GM15510 (cell line): ENCODE results near the gene TMEM143.

Experiments used
- POLR2A ChIP-seq: IDR thresholded peaks from 3 replicates; pipeline ENCODE4 v1.6.1; 2011; ENCODE audit warnings: borderline replicate concordance; ENCODE audit not compliant: insufficient read length; ENCODE audit errors: extremely low read depth

The TMEM143 gene

DNA sequence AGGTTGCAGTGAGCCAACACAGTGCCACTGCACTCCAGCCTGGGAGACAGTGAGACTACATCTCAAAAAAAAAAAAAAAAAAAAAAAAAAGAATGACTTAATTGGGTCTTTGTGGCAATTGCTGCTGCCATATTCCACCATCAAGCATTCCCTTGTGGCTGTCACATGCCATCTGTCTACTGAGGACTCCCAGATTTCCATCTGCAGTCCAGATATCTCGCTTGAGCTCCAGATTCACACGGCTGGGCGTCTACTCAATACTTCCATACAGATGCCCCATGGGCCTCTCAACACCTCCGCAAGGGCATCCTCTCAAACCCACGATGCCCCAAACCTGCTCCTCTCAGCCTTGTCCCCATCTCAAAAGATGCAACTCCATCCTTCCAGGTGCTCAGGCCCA is 12.9 kb downstream of the TMEM143 start:
- no peak for TF ChIP-seq POLR2A

DNA sequence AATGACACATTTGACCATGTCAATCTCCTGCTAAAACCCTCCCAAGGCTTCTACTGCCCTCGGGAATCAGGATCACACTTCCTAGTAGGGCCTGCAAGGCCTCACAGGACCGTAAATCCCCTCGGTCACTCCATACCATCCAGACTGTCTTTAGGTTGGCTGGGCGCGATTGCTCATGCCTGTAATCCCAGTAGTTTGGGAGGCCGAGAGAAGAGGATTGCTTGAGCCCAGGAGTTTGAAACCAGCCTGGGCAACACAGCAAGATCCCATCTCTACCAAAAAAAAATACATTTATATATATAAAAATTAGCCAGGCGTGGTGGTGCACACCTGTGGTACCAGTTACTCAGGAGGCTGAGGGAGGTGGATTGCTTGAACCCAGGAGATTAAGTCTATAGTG is 15.0 kb downstream of the TMEM143 start:
- TF ChIP-seq POLR2A = no peak

DNA sequence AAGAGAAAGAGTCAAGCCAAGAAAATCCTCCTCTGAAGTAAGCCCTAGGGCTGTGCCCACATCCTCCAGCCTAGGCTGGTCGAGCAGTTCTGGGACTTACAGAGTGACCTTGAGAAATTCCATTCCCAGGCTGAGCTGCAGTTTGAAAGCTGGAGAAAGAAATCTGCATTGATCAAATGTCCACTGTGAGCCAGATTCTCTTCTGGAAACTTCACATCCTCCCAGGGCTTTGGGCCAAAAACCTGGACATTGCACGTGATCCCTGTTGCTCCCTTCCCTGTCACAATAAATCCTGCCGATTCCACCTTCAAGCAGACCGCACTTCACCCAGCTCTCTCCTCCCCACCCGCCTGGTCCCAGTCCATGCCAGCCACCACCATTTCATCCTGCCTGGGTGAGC is 15.7 kb downstream of the TMEM143 start:
- no peak for TF ChIP-seq POLR2A

DNA sequence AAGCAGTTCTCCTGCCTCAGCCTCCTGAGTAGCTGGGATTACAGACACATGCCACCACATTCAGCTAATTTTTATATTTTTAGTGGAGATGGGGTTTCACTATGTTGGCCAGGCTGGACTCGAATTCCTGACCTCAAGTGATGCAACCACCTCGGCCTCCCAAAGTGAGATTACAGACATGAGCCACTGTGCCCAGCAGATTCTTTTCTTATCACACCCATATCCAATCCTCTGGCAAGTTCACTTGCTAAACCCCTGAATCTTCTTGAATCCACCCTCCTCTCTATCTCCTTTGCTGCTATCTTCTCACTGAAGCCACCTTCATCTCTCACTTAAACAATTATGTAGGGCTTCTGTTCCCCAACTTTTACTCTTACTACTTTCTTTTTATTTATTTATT is 17.5 kb downstream of the TMEM143 start:
- no peak for TF ChIP-seq POLR2A

DNA sequence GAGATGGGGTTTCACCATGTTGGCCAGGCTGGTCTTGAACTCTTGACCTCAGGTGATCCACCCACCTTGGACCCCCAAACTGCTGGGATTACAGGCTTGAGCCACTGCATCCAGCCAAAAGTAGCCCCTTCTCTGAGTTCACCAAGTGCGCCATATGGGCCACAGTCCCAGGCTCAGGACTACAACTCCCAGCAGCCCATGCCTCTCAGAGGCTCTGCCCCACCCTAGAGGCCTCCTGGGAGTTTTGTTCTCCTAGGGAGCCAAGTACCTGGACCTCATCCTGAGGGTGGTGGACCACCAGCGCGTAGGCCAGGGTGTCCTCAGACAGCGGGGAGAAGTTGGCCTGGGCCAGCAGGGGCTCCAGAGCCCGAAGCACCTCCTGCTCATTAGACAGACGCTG is 18.8 kb downstream of the TMEM143 start:
- TF ChIP-seq POLR2A = no peak

DNA sequence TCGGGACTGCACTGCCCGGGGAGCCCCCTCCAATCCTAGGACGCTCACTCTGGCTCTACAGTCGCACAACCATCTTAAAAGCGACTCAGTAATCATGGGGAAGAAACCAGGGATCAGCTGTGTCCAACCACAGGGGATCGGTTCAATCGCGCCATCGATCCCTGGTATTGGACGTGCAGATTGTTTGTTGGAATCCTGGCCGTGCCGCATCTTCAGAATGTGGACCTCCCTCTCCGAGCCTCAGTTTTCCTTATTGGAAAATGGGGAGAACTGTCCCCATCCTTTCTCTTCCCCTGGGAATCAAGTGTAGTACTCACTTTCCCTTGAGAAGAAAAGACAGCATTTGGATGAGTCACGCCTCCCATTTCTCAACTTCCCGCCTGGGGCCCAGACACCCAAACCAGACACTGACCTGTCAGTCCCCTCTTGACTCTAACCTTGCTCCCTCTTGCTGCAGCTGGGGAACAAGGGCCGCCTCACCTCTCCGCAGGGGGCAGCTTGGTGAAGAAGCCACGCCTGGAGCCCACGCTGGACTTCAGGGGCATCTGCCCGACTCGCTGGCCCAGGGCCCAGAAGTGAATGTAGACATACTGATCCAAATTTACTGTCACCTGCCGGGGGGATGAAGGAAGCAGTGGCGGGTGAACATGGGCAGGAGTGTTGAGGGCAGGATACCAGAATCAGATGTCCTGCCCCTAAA is 20.7 kb downstream of the TMEM143 start:
- no peak for TF ChIP-seq POLR2A

DNA sequence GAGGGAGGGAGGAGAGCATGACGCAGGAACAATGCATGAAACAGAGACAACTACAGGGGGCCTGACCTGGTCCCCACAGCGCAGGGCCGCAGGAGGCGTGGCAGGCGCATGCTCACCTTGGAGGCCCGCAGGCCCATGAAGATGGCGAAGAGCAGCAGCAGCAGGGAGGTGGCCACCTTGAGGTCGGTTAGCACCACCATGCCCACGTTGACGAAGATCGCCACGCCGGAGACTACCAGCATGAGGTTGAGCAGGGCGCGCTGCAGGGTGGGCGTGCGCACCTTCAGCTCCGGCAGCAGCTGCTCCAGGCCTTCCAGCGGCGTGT is 21.4 kb downstream of the TMEM143 start:
- no peak for TF ChIP-seq POLR2A

DNA sequence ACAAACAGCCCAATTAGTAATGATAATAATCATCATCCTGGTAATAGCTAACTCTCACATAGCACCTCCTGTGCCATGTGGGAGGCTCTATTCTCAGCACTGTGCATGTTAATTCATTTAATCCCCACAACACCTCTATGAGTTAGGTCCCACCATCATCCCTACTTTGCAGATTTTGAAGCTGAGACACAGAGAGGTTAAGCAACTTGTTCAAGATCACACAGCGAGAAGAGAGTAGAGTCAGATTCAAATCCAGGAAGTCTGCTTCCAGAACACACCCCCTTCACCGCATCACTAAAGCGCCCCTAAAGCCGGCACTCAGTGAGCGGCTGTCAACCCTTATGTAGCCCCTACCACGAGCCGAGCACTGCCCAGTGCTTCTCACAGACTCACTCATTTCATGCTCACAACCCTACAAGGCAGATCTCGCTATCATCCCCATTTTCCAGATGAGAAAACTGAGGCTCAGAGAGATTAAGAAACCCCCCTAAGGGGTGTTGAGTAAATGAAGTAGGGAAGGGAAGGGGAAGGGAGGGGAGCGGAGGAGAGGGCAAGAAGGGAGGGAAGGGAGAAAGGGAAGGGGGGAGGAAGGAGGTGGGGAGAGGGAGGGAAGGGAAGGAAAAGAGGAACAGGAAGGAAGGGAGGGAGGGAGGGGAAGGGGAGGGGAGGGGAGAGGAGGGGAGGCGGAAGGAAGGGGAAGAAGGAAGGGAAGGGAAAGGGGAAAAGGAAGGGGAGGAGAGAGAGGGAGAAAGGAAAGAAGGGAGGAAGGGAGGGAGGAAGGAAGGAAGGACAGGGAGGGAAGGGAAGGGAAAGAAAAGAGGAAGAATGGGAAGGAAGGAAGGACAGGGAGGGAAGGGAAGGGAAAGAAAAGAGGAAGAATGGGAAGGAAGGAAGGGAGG is 22.0 kb downstream of the TMEM143 start:
- TF ChIP-seq POLR2A = no peak

DNA sequence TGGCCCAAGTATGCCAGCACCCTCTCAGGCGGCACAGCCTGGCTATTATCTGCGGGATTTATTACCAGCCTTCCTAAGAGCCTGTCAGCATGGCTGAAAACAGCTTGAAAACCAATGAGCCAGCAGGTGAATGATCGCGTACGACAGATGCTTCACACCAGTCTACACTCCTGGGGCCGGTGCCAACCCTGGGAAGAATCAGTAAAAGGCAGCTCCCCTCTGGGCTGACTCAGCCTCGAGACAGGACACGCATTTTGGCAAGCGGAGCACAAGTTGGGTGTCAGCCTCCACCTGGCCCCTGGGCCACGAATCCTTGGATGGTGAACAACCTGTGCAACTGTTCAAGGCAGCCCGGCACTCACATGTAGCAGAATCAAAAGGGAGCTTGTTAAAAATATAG is 22.7 kb downstream of the TMEM143 start:
- no peak for TF ChIP-seq POLR2A

DNA sequence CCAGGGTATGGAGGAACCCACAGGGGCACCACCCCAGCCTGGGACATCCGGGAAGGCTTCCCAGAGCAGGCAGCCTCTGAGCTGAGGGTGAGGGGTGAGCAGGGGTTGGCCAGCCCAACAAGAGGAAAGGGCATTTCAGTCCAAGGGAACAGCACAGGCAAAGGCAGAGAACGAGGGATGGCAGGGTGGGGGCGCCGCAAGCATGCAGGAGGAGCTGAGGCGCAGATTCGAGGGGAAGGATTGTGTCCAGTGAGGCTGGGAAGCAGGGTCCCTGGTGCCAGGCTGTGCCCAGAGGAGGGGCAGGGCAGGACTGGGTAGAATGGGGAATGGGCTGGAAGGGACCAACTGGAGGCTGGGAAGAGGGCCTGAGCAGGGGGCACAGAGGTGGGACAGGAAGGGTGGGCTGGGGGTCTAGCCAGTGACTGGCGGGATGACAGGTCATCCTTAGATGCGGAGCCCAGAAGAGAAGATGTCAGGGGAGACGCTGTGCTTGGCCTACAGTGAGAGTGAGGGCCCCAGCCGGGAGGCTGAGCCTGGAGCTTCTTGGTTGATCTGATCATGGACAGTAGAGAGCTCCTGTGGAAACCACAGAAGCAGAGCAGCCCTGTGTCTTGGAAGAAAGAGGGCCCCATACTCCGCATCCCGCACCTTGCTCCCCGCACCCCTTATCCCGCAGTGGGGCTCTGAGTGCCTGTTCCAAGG is 24.8 kb downstream of the TMEM143 start:
- TF ChIP-seq POLR2A = no peak

DNA sequence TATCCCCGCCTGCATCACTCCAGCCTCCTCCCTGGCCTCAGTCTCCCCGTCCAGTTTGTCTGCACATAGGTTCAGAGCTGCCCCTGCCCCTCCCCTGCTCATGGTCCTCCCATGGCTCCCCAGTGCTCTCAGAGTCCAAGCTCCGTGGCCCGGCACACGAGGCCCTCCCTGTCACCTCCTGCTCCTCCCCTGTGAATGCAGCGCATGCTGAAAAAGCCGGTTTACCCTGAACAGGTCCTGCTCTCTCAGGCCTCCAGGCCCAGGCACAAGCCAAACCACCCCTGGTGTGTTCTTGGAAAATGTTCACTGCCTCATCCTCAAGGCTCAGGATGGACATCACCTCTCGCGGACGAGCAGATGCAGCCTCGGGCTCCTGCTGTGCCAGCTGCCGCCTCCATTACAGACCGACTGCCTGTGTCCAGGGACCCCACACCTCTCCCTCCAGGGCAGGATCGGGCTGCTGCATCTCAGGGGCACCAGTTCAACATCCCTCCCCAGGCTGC is 25.4 kb downstream of the TMEM143 start:
- TF ChIP-seq POLR2A = no peak

DNA sequence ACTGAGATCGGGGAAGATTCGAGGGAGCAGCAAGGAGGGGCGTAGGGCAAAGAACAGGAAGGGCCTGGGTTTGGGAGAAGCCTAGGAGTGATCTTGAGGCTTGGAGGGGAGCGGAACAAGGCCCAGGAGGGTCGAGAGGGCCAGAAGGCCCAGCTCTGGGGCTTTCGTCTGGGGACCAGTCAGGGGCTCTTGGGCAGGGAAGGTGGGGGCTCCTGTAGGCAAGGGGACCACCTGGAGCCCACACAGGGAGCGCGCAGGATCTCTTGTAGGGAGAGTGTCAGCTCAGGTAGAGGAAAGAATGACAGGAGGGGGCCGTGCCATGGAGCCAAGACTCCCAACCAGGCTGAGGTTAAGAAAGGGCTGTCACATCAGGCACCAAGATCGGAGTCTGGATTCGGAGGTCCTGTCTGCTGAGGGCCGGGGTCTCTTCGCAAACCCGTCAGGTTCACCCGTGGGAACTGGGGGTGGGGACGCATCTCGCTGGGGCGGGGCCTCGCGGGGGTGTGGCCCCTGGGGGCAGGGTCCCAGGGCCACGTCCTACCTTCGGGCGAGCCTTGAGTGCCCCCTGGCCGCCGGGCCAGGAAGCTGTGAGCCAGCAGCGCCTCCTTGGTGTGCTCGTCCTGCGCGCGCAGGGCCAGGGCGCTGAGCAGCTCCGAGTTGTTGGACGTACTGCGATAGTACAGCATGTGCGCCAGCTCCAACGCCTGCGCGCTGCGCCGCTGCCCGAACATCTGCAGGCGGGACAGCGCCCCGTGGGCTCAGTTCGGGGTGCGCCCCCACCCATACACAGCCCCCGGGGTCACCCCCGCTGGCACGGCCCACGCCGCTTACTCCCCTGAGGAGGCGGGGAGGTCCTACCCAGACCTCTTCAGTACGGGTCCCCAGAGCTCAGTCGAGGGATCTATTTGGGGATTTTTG is 30.0 kb downstream of the TMEM143 start:
- peak; percentile 62 for TF ChIP-seq POLR2A

DNA sequence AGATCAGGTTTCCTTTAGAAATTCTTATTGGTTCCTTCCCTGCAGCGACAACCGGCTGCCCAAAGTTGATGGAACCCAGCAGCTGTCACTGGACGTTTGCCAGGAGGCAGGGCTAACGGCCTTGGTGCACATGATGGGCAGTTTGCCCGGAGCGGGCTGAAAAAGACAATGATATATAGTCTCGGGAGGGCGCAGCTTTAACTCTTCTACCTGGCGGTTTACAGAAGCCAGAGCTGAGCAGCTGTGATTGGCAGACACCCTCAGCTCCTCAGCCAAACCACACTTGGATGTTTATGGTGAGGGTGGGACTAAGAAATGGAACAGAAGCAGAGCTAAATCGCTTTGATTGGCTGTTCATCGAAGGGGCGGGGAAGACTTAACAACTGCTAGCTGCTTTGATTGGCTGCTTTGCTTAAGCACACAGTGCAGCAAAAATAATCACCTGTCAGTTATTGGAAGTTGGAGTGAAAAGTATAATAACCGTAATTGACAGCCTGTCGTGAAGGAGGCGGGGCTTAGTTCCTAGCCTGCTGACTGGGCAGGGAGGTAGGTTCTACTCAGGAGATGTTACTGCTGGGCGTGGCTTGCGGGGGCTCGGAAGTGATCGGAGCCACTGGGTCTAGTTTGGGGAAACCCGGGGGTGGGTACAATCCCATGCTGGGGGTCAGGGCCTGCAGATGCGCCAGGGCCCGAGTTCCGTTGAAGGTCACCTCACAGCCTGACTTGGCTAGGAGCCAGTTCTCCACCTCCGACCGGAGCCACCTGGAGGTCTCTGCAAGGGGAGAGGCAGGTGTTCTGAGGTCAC is 30.9 kb downstream of the TMEM143 start:
- peak; percentile 74 for TF ChIP-seq POLR2A

DNA sequence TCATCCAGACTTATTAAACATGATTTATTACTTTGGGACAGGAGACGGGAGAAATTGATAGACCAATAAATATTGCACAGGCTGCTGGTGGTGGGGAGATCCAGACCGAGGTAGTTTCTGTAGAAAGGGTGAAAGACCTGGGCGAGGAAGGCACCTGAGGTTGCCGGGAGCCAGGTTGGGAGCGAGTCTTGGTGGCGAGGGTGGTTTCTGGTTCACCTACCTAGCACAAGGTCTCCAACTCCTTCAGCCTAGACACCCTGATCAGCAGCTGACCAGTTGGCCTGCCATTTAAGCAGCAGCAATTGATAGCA is 31.4 kb downstream of the TMEM143 start:
- no peak for TF ChIP-seq POLR2A
